Activated naive CD8-positive, alpha-beta T cell treated with anti-CD3 and anti-CD28 coated beads, Interleukin-2, amount 10 ng/mL, durations not matched to agents 7 days and 5 days (primary cell): ENCODE results near the gene TIMM22. TPM values are rescaled to one million over a fixed set of nuclear protein-coding genes. Genes with fewer than 3 reads are reported as not detected.
"Not testable (repeated sequence)": the region's sequence is repeated elsewhere in the genome, so short reads cannot be mapped to it uniquely, and the experiment has no call there.

Experiments
- ATAC-seq: fragments of 150-1000 bp; cut with Tn5 transposase; one replicate; pipeline ENCODE4 v1.10.0; 2021; ENCODE audit warnings: low read depth, moderate library complexity
- POLR2A ChIA-PET: fragments of 350-600 bp; sonication (Branson Sonifier 250); formaldehyde crosslinking; loops from one replicate; lab custom pipeline; 2021; ENCODE audit warnings: antibody characterized with exemption; lab: Charles Lee
- DNase-seq: peaks from one replicate; pipeline ENCODE4 v3.0.0; 2021
- H3K27ac Mint-ChIP-seq: one replicate; pipeline ENCODE4 v1.8.0; 2022; ENCODE audit warnings: mild to moderate bottlenecking, mixed read lengths
- H3K27me3 Mint-ChIP-seq: one replicate; pipeline ENCODE4 v1.8.0; 2022; ENCODE audit warnings: mild to moderate bottlenecking, moderate library complexity, mixed read lengths
- H3K36me3 Mint-ChIP-seq: one replicate; pipeline ENCODE4 v1.8.0; 2021; ENCODE audit warnings: mild to moderate bottlenecking, mixed read lengths
- H3K4me1 Mint-ChIP-seq: one replicate; pipeline ENCODE4 v1.8.0; 2021; ENCODE audit warnings: mixed read lengths
- H3K4me3 Mint-ChIP-seq: one replicate; pipeline ENCODE4 v1.8.0; 2022; ENCODE audit warnings: mild to moderate bottlenecking, moderate library complexity, mixed read lengths
- H3K9me3 Mint-ChIP-seq: one replicate; pipeline ENCODE4 v1.8.0; 2021; ENCODE audit warnings: mixed read lengths
- total RNA-seq, 2 experiments: library from RNA; stranded (reverse); gene quantifications; one replicate each; pipeline ENCODE4 v1.2.3, GENCODE V29; 2021

TIMM22 gene
- total RNA-seq, 2 experiments from 2014 or later = 10.3 to 10.7 TPM

GRCh38 chr17:1036845-1037237 lies 39.9 kb downstream of the TIMM22 start:
- Mint-ChIP-seq H3K4me1 (no peaks in the 10 kb centered on the region), H3K36me3 (peaks cover 8% of the 10 kb centered on the region), H3K27me3 (no peaks in the 10 kb centered on the region), H3K27ac (no peak overlapping the region), H3K9me3 (no peaks in the 10 kb centered on the region), H3K4me3 (no peak overlapping the region)
- DNase-seq (no peak), ATAC-seq (no peak)
- POLR2A ChIA-PET = interaction anchor here (0.6 kb wide), 1 partner anchor 134 kb away, joined by 3 read pairs; no protein-coding TSS in a partner anchor

- no peaks in the 10 kb centered on the region for H3K9me3 Mint-ChIP-seq
- H3K27ac Mint-ChIP-seq = no peak overlapping the region
- ATAC-seq (no peak), DNase-seq (no peak)
- no peaks in the 10 kb centered on the region for H3K4me1 Mint-ChIP-seq
- no peaks in the 10 kb centered on the region for H3K27me3 Mint-ChIP-seq
- POLR2A ChIA-PET = no interaction called here
- peaks cover 13% of the 10 kb centered on the region for H3K36me3 Mint-ChIP-seq
- H3K4me3 Mint-ChIP-seq = no peak overlapping the region
Observed at GRCh38 chr17:1037238-1037879, 40.4 kb downstream of the TIMM22 start.

GRCh38 chr17:1038459-1039122 lies 41.7 kb downstream of the TIMM22 start:
- Mint-ChIP-seq H3K36me3 (peaks cover 20% of the 10 kb centered on the region), H3K27ac (no peak overlapping the region), H3K4me3 (no peak overlapping the region), H3K27me3 (no peaks in the 10 kb centered on the region), H3K9me3 (no peaks in the 10 kb centered on the region), H3K4me1 (no peaks in the 10 kb centered on the region)
- POLR2A ChIA-PET = no interaction called here
- ATAC-seq (no peak), DNase-seq (no peak)

GRCh38 chr17:1039123-1039507 lies 42.2 kb downstream of the TIMM22 start:
- POLR2A ChIA-PET = no interaction called here
- no peak overlapping the region for H3K4me3 Mint-ChIP-seq
- no peak for ATAC-seq
- no peaks in the 10 kb centered on the region for H3K9me3 Mint-ChIP-seq
- no peak for DNase-seq
- H3K36me3 Mint-ChIP-seq = peaks cover 19% of the 10 kb centered on the region
- no peak overlapping the region for H3K27ac Mint-ChIP-seq
- no peaks in the 10 kb centered on the region for H3K4me1 Mint-ChIP-seq
- H3K27me3 Mint-ChIP-seq = no peaks in the 10 kb centered on the region

- Mint-ChIP-seq H3K27ac (no peak overlapping the region), H3K27me3 (no peaks in the 10 kb centered on the region), H3K4me1 (no peaks in the 10 kb centered on the region), H3K9me3 (no peaks in the 10 kb centered on the region), H3K36me3 (peaks cover 18% of the 10 kb centered on the region), H3K4me3 (no peak overlapping the region)
- DNase-seq = no peak
- no peak for ATAC-seq
- POLR2A ChIA-PET = no interaction called here
Observed at GRCh38 chr17:1039511-1040215, 42.7 kb downstream of the TIMM22 start.

GRCh38 chr17:1040216-1040600 lies 43.3 kb downstream of the TIMM22 start:
- ATAC-seq = no peak
- POLR2A ChIA-PET = no interaction called here
- no peak for DNase-seq
- H3K9me3 Mint-ChIP-seq = no peaks in the 10 kb centered on the region
- H3K4me3 Mint-ChIP-seq = no peak overlapping the region
- H3K36me3 Mint-ChIP-seq = peaks cover 18% of the 10 kb centered on the region
- no peaks in the 10 kb centered on the region for H3K4me1 Mint-ChIP-seq
- H3K27ac Mint-ChIP-seq = no peak overlapping the region
- H3K27me3 Mint-ChIP-seq = no peaks in the 10 kb centered on the region

- ATAC-seq (no peak), DNase-seq (no peak)
- H3K9me3 Mint-ChIP-seq = no peaks in the 10 kb centered on the region
- H3K4me1 Mint-ChIP-seq = no peaks in the 10 kb centered on the region
- H3K27ac Mint-ChIP-seq = no peak overlapping the region
- no peaks in the 10 kb centered on the region for H3K27me3 Mint-ChIP-seq
- POLR2A ChIA-PET = no interaction called here
- peaks cover 18% of the 10 kb centered on the region for H3K36me3 Mint-ChIP-seq
- no peak overlapping the region for H3K4me3 Mint-ChIP-seq
Observed at GRCh38 chr17:1041746-1042145, 44.8 kb downstream of the TIMM22 start.

- POLR2A ChIA-PET = no interaction called here
- no peak for ATAC-seq
- Mint-ChIP-seq H3K4me1 (no peaks in the 10 kb centered on the region), H3K9me3 (no peaks in the 10 kb centered on the region), H3K36me3 (peaks cover 15% of the 10 kb centered on the region), H3K27me3 (no peaks in the 10 kb centered on the region), H3K27ac (no peak overlapping the region), H3K4me3 (no peak overlapping the region)
- no peak for DNase-seq
Observed at GRCh38 chr17:1042486-1042885, 45.6 kb downstream of the TIMM22 start.

- POLR2A ChIA-PET = no interaction called here
- Mint-ChIP-seq H3K4me1 (no peaks in the 10 kb centered on the region), H3K27me3 (no peaks in the 10 kb centered on the region), H3K4me3 (no peak overlapping the region), H3K36me3 (peaks cover 15% of the 10 kb centered on the region), H3K27ac (no peak overlapping the region), H3K9me3 (no peaks in the 10 kb centered on the region)
- DNase-seq (no peak), ATAC-seq (no peak)
Observed at GRCh38 chr17:1043601-1044251, 46.8 kb downstream of the TIMM22 start.

GRCh38 chr17:1044387-1045009 lies 47.6 kb downstream of the TIMM22 start:
- H3K4me3 Mint-ChIP-seq, POLR2A ChIA-PET, DNase-seq, H3K4me1 Mint-ChIP-seq, H3K27me3 Mint-ChIP-seq, H3K9me3 Mint-ChIP-seq, H3K27ac Mint-ChIP-seq, ATAC-seq: not testable (repeated sequence)
- peaks cover 15% of the 10 kb centered on the region for H3K36me3 Mint-ChIP-seq

- ATAC-seq (no peak), DNase-seq (no peak)
- Mint-ChIP-seq H3K27ac (no peak overlapping the region), H3K27me3 (no peaks in the 10 kb centered on the region), H3K9me3 (no peaks in the 10 kb centered on the region), H3K4me1 (no peaks in the 10 kb centered on the region), H3K4me3 (no peak overlapping the region), H3K36me3 (peaks cover 15% of the 10 kb centered on the region)
- POLR2A ChIA-PET = no interaction called here
Observed at GRCh38 chr17:1045456-1045855, 48.5 kb downstream of the TIMM22 start.

GRCh38 chr17:1047177-1047878 lies 50.4 kb downstream of the TIMM22 start:
- no peak overlapping the region for H3K4me3 Mint-ChIP-seq
- ATAC-seq = no peak
- H3K27ac Mint-ChIP-seq = no peak overlapping the region
- no peak for DNase-seq
- H3K36me3 Mint-ChIP-seq = peaks cover 8% of the 10 kb centered on the region
- H3K27me3 Mint-ChIP-seq = no peaks in the 10 kb centered on the region
- POLR2A ChIA-PET = no interaction called here
- H3K9me3 Mint-ChIP-seq = no peaks in the 10 kb centered on the region
- no peaks in the 10 kb centered on the region for H3K4me1 Mint-ChIP-seq
